GM23338 (cell line): ENCODE data around the gene GTF2A2. TPM values are rescaled to one million over a fixed set of nuclear protein-coding genes. Genes with fewer than 3 reads are reported as not detected.

ENCODE experiments used
- ATAC-seq: fragments of 200-7000 bp; cut with Tn5 transposase; 3 replicates; pipeline ENCODE4 v1.9.1; 2020
- DNase-seq: peaks from one replicate; pipeline ENCODE4 v3.0.0-alpha.2; 2015; ENCODE audit warnings: low spot score
- H2AFZ ChIP-seq: fragments of 200-600 bp; sonication (generic); 2 replicates; pipeline ENCODE4 v1.8.0; 2016; ENCODE audit warnings: antibody characterized with exemption, mild to moderate bottlenecking, moderate library complexity
- H3F3A ChIP-seq: fragments of 200-600 bp; sonication (generic); replicated peaks from 2 replicates; pipeline ENCODE4 v1.8.0; 2017; ENCODE audit warnings: antibody characterized with exemption, mixed run types, low read depth
- H3K27ac ChIP-seq: fragments of 200-600 bp; sonication (generic); 2 replicates; pipeline ENCODE4 v1.6.1; 2016; ENCODE audit warnings: low read depth
- H3K27me3 ChIP-seq: fragments of 200-600 bp; sonication (generic); 2 replicates; pipeline ENCODE4 v1.8.0; 2016; ENCODE audit warnings: mild to moderate bottlenecking, mixed run types, moderate library complexity; ENCODE audit not compliant: insufficient read depth
- H3K36me3 ChIP-seq: fragments of 200-600 bp; sonication (generic); 2 replicates; pipeline ENCODE4 v1.8.0; 2016; ENCODE audit warnings: mild to moderate bottlenecking; ENCODE audit not compliant: insufficient read depth
- H3K4me1 ChIP-seq: fragments of 200-600 bp; sonication (generic); 2 replicates; pipeline ENCODE4 v1.8.0; 2016; ENCODE audit warnings: mild to moderate bottlenecking, moderate library complexity; ENCODE audit not compliant: insufficient read depth
- H3K4me2 ChIP-seq: fragments of 200-600 bp; sonication (generic); 2 replicates; pipeline ENCODE4 v1.7.1; 2017; ENCODE audit warnings: mixed run types
- H3K4me3 ChIP-seq: fragments of 200-600 bp; sonication (generic); 2 replicates; pipeline ENCODE4 v1.6.1; 2016; ENCODE audit warnings: mixed run types
- H3K79me2 ChIP-seq: fragments of 200-600 bp; sonication (generic); replicated peaks from 2 replicates; pipeline ENCODE4 v1.8.0; 2017; ENCODE audit warnings: mild to moderate bottlenecking; ENCODE audit not compliant: insufficient read depth
- H3K9me2 ChIP-seq: fragments of 200-600 bp; sonication (generic); 2 replicates; pipeline ENCODE4 v1.8.0; 2017; ENCODE audit not compliant: insufficient read depth
- H4K20me1 ChIP-seq: fragments of 200-600 bp; sonication (generic); replicated peaks from 2 replicates; pipeline ENCODE4 v1.8.0; 2017; ENCODE audit warnings: mild to moderate bottlenecking; ENCODE audit not compliant: insufficient read depth
- H3K27ac Mint-ChIP-seq: 2 replicates; pipeline ENCODE4 v1.8.0; 2020; ENCODE audit warnings: inconsistent platforms, mild to moderate bottlenecking, moderate library complexity, mixed read lengths
- H3K27me3 Mint-ChIP-seq: 3 replicates; pipeline ENCODE4 v1.8.0; 2022; ENCODE audit warnings: low read depth, mild to moderate bottlenecking, moderate library complexity, mixed read lengths, inconsistent platforms; ENCODE audit not compliant: insufficient read depth, poor library complexity
- H3K36me3 Mint-ChIP-seq: 3 replicates; pipeline ENCODE4 v1.8.0; 2021; ENCODE audit warnings: low read depth, mild to moderate bottlenecking, inconsistent platforms, moderate library complexity, mixed read lengths
- H3K4me1 Mint-ChIP-seq: 3 replicates; pipeline ENCODE4 v1.8.0; 2020; ENCODE audit warnings: mild to moderate bottlenecking, inconsistent platforms, mixed read lengths
- H3K4me3 Mint-ChIP-seq: 3 replicates; pipeline ENCODE4 v1.8.0; 2021; ENCODE audit warnings: moderate library complexity, mild to moderate bottlenecking, inconsistent platforms, mixed read lengths
- H3K9me3 Mint-ChIP-seq: 3 replicates; pipeline ENCODE4 v1.8.0; 2020; ENCODE audit warnings: moderate library complexity, mild to moderate bottlenecking, inconsistent platforms, mixed read lengths
- CREB1 ChIP-seq: fragments of 250-450 bp; sonication (Bioruptor Pico); IDR thresholded peaks from 2 replicates; pipeline ENCODE4 v1.5.0; 2020; ENCODE audit warnings: low read depth, mild to moderate bottlenecking, moderate library complexity
- EZH2 ChIP-seq: fragments of 200-600 bp; sonication (generic); IDR thresholded peaks from one replicate; pipeline ENCODE4 v1.8.0; 2017; ENCODE audit warnings: antibody characterized with exemption, mild to moderate bottlenecking, low read depth; ENCODE audit not compliant: unreplicated experiment
- EZH2phosphoT487 ChIP-seq: fragments of 200-600 bp; sonication (generic); IDR thresholded peaks from one replicate; pipeline ENCODE4 v1.8.1; 2018; ENCODE audit warnings: antibody characterized with exemption; ENCODE audit not compliant: unreplicated experiment
- JUNB ChIP-seq: IDR thresholded peaks from one replicate; pipeline ENCODE4 v1.6.1; 2016; ENCODE audit warnings: antibody characterized with exemption; ENCODE audit not compliant: unreplicated experiment
- POLR2AphosphoS5 ChIP-seq: IDR thresholded peaks from 2 replicates; pipeline ENCODE4 v1.6.1; 2016; ENCODE audit warnings: antibody characterized with exemption, low read depth
- STAT1 ChIP-seq: IDR thresholded peaks from one replicate; pipeline ENCODE4 v1.6.1; 2016; ENCODE audit warnings: antibody characterized with exemption; ENCODE audit not compliant: unreplicated experiment
- ZNF114 ChIP-seq: fragments of 250-450 bp; sonication (Bioruptor Pico); IDR thresholded peaks from 2 replicates; pipeline ENCODE4 v1.5.0; 2020; ENCODE audit warnings: mild to moderate bottlenecking, moderate library complexity
- ZNF331 ChIP-seq: fragments of 250-450 bp; sonication (Bioruptor Pico); IDR thresholded peaks from 2 replicates; pipeline ENCODE4 v1.5.0; 2020; ENCODE audit warnings: low read depth, mild to moderate bottlenecking, moderate library complexity
- polyA plus RNA-seq: library from polyadenylated mRNA; unstranded; fragments of >200 nt; fragmentation: Nextera tagmentation; extraction: Ambion mirVana; gene quantifications from 2 replicates; pipeline ENCODE4 v1.2.1, GENCODE V29; 2016
- total RNA-seq: library from RNA; depleted of rRNA; stranded (reverse); fragments of >200 nt; shearing (Covaris generic); gene quantifications from 2 replicates; pipeline ENCODE4 v1.2.3, GENCODE V29; 2014
- TF ChIP-seq, protein P1 (sequence below), 2 experiments: fragments of 200-600 bp in 1 of 2; sonication (generic) in 1 of 2; conservative IDR thresholded peaks; 2 replicates each; pipeline versions ENCODE4 v1.5.1 to v1.6.1; 2016 to 2017; ENCODE audit warnings: antibody characterized with exemption in 2 of 2, low read depth in 2 of 2, mild to moderate bottlenecking in 2 of 2, moderate library complexity in 1 of 2
- TF ChIP-seq, protein P2 (sequence below): IDR thresholded peaks from one replicate; pipeline ENCODE4 v1.6.1; 2018; ENCODE audit warnings: antibody characterized with exemption; ENCODE audit not compliant: unreplicated experiment
- TF ChIP-seq, protein P3 (sequence below): fragments of 250-450 bp; sonication (Bioruptor Pico); IDR thresholded peaks from 2 replicates; pipeline ENCODE4 v1.5.0; 2020; ENCODE audit warnings: mild to moderate bottlenecking, moderate library complexity
- TF ChIP-seq, protein P4 (sequence below): IDR thresholded peaks from 2 replicates; pipeline ENCODE4 v1.6.1; 2016; ENCODE audit warnings: antibody characterized with exemption

GTF2A2 gene
- total and polyA plus RNA-seq, 2 experiments from 2014 or later = 45.9 to 424 TPM

DNA sequence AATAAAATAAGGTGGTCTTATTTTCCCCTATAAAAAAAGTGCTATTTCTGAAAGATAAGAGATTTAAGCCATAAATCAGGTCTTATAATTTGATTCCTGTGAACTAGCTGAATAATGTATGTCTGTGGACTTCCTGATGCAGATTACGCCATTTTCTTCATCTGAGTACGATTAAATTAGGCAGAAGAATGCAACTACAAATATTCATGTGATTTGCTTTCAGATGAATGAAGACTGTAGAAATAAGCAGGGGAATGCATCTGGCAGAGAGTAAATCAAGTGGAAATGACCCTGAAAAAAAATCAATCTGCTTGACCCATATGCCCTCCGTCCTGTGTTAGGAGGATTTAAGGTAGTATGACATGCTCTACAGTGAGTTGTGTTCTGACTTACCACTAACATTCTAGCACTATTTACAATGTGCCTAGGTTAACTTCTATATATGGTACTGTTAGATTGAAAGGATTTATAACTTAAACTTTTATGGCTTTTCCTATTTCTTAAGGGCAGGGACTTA lies 17.1 kb upstream of the GTF2A2 start:
- no peaks in the 10 kb centered on the region for H3K9me3 Mint-ChIP-seq
- H3K27ac Mint-ChIP-seq = no peak overlapping the region
- H4K20me1 ChIP-seq = 0 out of 2 replicates have a peak, but pooled peaks cover 4% of the 10 kb centered on the region
- H3K4me1 ChIP-seq = no peaks in the 10 kb centered on the region
- H3K79me2 ChIP-seq = no peaks in the 10 kb centered on the region
- TF ChIP-seq, protein P1, sequence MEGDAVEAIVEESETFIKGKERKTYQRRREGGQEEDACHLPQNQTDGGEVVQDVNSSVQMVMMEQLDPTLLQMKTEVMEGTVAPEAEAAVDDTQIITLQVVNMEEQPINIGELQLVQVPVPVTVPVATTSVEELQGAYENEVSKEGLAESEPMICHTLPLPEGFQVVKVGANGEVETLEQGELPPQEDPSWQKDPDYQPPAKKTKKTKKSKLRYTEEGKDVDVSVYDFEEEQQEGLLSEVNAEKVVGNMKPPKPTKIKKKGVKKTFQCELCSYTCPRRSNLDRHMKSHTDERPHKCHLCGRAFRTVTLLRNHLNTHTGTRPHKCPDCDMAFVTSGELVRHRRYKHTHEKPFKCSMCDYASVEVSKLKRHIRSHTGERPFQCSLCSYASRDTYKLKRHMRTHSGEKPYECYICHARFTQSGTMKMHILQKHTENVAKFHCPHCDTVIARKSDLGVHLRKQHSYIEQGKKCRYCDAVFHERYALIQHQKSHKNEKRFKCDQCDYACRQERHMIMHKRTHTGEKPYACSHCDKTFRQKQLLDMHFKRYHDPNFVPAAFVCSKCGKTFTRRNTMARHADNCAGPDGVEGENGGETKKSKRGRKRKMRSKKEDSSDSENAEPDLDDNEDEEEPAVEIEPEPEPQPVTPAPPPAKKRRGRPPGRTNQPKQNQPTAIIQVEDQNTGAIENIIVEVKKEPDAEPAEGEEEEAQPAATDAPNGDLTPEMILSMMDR (conservative IDR thresholded peaks at IDR 0.05; ENCODE audit: low read depth in 2 of 2) = no peak
- TF ChIP-seq, protein P2, sequence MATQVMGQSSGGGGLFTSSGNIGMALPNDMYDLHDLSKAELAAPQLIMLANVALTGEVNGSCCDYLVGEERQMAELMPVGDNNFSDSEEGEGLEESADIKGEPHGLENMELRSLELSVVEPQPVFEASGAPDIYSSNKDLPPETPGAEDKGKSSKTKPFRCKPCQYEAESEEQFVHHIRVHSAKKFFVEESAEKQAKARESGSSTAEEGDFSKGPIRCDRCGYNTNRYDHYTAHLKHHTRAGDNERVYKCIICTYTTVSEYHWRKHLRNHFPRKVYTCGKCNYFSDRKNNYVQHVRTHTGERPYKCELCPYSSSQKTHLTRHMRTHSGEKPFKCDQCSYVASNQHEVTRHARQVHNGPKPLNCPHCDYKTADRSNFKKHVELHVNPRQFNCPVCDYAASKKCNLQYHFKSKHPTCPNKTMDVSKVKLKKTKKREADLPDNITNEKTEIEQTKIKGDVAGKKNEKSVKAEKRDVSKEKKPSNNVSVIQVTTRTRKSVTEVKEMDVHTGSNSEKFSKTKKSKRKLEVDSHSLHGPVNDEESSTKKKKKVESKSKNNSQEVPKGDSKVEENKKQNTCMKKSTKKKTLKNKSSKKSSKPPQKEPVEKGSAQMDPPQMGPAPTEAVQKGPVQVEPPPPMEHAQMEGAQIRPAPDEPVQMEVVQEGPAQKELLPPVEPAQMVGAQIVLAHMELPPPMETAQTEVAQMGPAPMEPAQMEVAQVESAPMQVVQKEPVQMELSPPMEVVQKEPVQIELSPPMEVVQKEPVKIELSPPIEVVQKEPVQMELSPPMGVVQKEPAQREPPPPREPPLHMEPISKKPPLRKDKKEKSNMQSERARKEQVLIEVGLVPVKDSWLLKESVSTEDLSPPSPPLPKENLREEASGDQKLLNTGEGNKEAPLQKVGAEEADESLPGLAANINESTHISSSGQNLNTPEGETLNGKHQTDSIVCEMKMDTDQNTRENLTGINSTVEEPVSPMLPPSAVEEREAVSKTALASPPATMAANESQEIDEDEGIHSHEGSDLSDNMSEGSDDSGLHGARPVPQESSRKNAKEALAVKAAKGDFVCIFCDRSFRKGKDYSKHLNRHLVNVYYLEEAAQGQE = no peak
- TF ChIP-seq, protein P3, sequence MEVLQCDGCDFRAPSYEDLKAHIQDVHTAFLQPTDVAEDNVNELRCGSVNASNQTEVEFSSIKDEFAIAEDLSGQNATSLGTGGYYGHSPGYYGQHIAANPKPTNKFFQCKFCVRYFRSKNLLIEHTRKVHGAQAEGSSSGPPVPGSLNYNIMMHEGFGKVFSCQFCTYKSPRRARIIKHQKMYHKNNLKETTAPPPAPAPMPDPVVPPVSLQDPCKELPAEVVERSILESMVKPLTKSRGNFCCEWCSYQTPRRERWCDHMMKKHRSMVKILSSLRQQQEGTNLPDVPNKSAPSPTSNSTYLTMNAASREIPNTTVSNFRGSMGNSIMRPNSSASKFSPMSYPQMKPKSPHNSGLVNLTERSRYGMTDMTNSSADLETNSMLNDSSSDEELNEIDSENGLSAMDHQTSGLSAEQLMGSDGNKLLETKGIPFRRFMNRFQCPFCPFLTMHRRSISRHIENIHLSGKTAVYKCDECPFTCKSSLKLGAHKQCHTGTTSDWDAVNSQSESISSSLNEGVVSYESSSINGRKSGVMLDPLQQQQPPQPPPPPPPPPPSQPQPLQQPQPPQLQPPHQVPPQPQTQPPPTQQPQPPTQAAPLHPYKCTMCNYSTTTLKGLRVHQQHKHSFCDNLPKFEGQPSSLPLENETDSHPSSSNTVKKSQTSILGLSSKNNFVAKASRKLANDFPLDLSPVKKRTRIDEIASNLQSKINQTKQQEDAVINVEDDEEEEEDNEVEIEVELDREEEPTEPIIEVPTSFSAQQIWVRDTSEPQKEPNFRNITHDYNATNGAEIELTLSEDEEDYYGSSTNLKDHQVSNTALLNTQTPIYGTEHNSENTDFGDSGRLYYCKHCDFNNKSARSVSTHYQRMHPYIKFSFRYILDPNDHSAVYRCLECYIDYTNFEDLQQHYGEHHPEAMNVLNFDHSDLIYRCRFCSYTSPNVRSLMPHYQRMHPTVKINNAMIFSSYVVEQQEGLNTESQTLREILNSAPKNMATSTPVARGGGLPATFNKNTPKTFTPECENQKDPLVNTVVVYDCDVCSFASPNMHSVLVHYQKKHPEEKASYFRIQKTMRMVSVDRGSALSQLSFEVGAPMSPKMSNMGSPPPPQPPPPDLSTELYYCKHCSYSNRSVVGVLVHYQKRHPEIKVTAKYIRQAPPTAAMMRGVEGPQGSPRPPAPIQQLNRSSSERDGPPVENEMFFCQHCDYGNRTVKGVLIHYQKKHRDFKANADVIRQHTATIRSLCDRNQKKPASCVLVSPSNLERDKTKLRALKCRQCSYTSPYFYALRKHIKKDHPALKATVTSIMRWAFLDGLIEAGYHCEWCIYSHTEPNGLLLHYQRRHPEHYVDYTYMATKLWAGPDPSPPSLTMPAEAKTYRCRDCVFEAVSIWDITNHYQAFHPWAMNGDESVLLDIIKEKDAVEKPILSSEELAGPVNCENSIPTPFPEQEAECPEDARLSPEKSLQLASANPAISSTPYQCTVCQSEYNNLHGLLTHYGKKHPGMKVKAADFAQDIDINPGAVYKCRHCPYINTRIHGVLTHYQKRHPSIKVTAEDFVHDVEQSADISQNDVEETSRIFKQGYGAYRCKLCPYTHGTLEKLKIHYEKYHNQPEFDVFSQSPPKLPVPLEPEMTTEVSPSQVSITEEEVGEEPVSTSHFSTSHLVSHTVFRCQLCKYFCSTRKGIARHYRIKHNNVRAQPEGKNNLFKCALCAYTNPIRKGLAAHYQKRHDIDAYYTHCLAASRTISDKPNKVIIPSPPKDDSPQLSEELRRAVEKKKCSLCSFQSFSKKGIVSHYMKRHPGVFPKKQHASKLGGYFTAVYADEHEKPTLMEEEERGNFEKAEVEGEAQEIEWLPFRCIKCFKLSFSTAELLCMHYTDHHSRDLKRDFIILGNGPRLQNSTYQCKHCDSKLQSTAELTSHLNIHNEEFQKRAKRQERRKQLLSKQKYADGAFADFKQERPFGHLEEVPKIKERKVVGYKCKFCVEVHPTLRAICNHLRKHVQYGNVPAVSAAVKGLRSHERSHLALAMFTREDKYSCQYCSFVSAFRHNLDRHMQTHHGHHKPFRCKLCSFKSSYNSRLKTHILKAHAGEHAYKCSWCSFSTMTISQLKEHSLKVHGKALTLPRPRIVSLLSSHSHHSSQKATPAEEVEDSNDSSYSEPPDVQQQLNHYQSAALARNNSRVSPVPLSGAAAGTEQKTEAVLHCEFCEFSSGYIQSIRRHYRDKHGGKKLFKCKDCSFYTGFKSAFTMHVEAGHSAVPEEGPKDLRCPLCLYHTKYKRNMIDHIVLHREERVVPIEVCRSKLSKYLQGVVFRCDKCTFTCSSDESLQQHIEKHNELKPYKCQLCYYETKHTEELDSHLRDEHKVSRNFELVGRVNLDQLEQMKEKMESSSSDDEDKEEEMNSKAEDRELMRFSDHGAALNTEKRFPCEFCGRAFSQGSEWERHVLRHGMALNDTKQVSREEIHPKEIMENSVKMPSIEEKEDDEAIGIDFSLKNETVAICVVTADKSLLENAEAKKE (CRISPR knock-in tag) = no peak
- TF ChIP-seq JUNB = no peak
- no peak for TF ChIP-seq CREB1
- no peak for TF ChIP-seq ZNF114 (CRISPR knock-in tag)
- no peak for TF ChIP-seq EZH2
- TF ChIP-seq POLR2AphosphoS5 = no peak
- no peak for TF ChIP-seq ZNF331 (CRISPR knock-in tag)
- TF ChIP-seq, protein P4, sequence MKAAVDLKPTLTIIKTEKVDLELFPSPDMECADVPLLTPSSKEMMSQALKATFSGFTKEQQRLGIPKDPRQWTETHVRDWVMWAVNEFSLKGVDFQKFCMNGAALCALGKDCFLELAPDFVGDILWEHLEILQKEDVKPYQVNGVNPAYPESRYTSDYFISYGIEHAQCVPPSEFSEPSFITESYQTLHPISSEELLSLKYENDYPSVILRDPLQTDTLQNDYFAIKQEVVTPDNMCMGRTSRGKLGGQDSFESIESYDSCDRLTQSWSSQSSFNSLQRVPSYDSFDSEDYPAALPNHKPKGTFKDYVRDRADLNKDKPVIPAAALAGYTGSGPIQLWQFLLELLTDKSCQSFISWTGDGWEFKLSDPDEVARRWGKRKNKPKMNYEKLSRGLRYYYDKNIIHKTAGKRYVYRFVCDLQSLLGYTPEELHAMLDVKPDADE = no peak
- no peak for TF ChIP-seq EZH2phosphoT487
- no peak for TF ChIP-seq STAT1
- no peak overlapping the region for H3K4me3 ChIP-seq
- H3F3A ChIP-seq = no peaks in the 10 kb centered on the region
- H3K4me1 Mint-ChIP-seq = no peaks in the 10 kb centered on the region
- DNase-seq (no peak), ATAC-seq (no peak)
- peaks cover 75% of the 10 kb centered on the region for H3K36me3 Mint-ChIP-seq
- H3K27ac ChIP-seq = no peak overlapping the region
- no peak overlapping the region for H3K4me2 ChIP-seq
- H2AFZ ChIP-seq = no peak overlapping the region
- no peaks in the 10 kb centered on the region for H3K27me3 ChIP-seq
- no peaks in the 10 kb centered on the region for H3K27me3 Mint-ChIP-seq
- peaks cover 64% of the 10 kb centered on the region for H3K36me3 ChIP-seq
- no peak overlapping the region for H3K4me3 Mint-ChIP-seq
- no peaks in the 10 kb centered on the region for H3K9me2 ChIP-seq
